ENCODE results near the gene WDR62.

Gene WDR62

DNA sequence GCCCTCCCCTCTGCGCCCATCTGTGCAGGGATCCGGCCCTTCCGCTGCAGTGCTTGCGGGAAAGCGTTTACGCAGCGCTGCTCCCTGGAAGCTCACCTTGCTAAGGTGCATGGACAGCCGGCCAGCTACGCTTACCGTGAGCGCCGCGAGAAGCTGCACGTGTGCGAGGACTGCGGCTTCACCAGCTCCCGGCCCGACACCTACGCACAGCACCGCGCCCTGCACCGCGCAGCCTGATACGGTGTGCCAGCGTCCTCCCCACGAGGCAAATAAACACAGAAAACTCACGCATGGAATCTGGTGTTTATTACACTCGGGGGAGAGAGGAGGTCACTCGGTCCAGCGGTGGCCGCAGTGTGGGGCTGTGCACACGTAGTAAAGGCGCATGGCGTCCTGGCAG lies 58.7 kb downstream of the WDR62 start:
- peaks cover 20% of the 10 kb centered on the region for H3K79me1 ChIP-seq (ENCODE audit: low read length)
- no CpG with 5 or more reads among the region's 34 CpGs for WGBS (ENCODE audit: extremely low coverage, insufficient coverage, low lambda C conversion rate)
- H2BK120ac ChIP-seq (ENCODE audit: low read depth, low read length) = no peak overlapping the region

DNA sequence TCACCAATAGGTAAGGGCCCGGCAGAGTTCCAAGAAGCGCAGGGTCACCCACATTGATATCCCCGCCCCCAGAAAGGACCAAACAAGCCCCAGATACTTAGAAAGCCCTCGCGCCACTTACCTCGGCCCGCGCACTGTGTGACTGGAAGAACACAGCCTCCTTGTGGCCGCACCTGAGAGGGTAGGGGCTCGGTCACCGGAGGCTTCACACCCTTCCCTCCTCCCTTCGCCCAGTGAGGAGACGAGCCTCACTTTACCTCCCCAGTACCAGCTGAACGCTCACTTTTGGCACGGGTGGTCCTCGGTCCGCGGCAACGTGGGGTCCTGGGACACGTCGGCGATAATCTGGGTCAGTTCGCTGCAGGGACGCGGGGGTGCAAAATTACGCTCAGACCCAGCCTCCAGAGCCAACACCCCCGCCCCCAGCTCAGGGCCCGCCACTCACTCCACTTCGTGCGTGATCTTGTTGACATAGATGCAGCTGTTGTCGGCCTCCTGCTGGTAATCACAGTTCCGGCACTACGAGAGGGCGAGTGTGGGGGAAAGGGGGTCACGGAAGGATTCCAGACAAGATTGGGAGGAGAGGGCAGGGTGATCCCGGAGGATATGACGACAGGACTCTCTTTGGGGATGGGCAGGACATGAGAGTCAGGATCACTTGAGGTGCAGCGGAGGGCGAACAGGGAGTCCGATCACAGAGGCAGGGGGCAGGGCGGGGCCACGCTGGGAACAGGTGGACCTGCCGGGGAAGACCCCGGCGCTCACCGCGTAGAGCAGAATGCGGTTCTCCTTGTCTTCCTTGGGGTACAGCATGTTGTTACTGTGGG lies 59.4 kb downstream of the WDR62 start:
- H3K27ac ChIP-seq (ENCODE audit: low read depth, low read length) = peak overlapping the region; percentile 30
- H3K4ac ChIP-seq (ENCODE audit: low read depth, low read length) = no peak overlapping the region
- peak overlapping the region; percentile 98 for H3K9ac ChIP-seq (ENCODE audit: low read length)
- peaks cover 20% of the 10 kb centered on the region for H3K79me1 ChIP-seq (ENCODE audit: low read length)
- peak overlapping the region; percentile 80 for H3K23ac ChIP-seq (ENCODE audit: low read length)
- H2BK15ac ChIP-seq (replicated peaks; ENCODE audit: low read depth) = no peak overlapping the region
- DNase-seq = peak; percentile 64
- peaks cover 8% of the 10 kb centered on the region for H3K36me3 ChIP-seq (ENCODE audit: control insufficient read depth, insufficient read depth, low read length)
- peak overlapping the region; percentile 96 for H3K4me3 ChIP-seq (ENCODE audit: low read length)
- no peak overlapping the region for H3K18ac ChIP-seq (ENCODE audit: low read length)
- H4K5ac ChIP-seq (ENCODE audit: low read length) = no peak overlapping the region
- WGBS (ENCODE audit: extremely low coverage, insufficient coverage, low lambda C conversion rate) = no CpG with 5 or more reads among the region's 48 CpGs
- H4K8ac ChIP-seq (ENCODE audit: low read depth, low read length) = no peak overlapping the region
- no peak overlapping the region for H2BK120ac ChIP-seq (ENCODE audit: low read depth, low read length)
- H3K4me1 ChIP-seq (ENCODE audit: control insufficient read depth, low read depth, low read length) = peaks cover 4% of the 10 kb centered on the region
- H3K27me3 ChIP-seq (ENCODE audit: insufficient read depth, low read length, poor library complexity) = no peaks in the 10 kb centered on the region
- peak overlapping the region; percentile 97 for H3K56ac ChIP-seq (ENCODE audit: low read length)
- no peak overlapping the region for H2AK5ac ChIP-seq (ENCODE audit: low read length)
- no peak overlapping the region for H2BK5ac ChIP-seq (ENCODE audit: low read length)
- peak overlapping the region; percentile 99 for H3K4me2 ChIP-seq (ENCODE audit: low read length)
- H3K79me2 ChIP-seq (ENCODE audit: control insufficient read depth, insufficient read depth, low read length) = peaks cover 9% of the 10 kb centered on the region

More for the DNA sequence above, 58.7 kb downstream of the WDR62 start:
- Histone ChIP-seq H2AK5ac (ENCODE audit: low read length) (no peak overlapping the region), H3K27me3 (ENCODE audit: insufficient read depth, low read length, poor library complexity) (no peaks in the 10 kb centered on the region), H3K4me3 (ENCODE audit: low read length) (no peak overlapping the region), H3K79me2 (ENCODE audit: control insufficient read depth, insufficient read depth, low read length) (peaks cover 9% of the 10 kb centered on the region), H4K5ac (ENCODE audit: low read length) (no peak overlapping the region), H2BK15ac (replicated peaks; ENCODE audit: low read depth) (no peak overlapping the region), H3K18ac (ENCODE audit: low read length) (no peak overlapping the region), H3K27ac (ENCODE audit: low read depth, low read length) (no peak overlapping the region), H3K36me3 (ENCODE audit: control insufficient read depth, insufficient read depth, low read length) (peaks cover 8% of the 10 kb centered on the region), H3K4me1 (ENCODE audit: control insufficient read depth, low read depth, low read length) (peaks cover 4% of the 10 kb centered on the region), H3K9ac (ENCODE audit: low read length) (peak overlapping the region; percentile 98), H3K23ac (ENCODE audit: low read length) (peak overlapping the region; percentile 45), H2BK5ac (ENCODE audit: low read length) (no peak overlapping the region), H3K4me2 (ENCODE audit: low read length) (peak overlapping the region; percentile 99), H3K4ac (ENCODE audit: low read depth, low read length) (no peak overlapping the region), H3K56ac (ENCODE audit: low read length) (peak overlapping the region; percentile 97), H4K8ac (ENCODE audit: low read depth, low read length) (no peak overlapping the region)
- DNase-seq = no peak

DNA sequence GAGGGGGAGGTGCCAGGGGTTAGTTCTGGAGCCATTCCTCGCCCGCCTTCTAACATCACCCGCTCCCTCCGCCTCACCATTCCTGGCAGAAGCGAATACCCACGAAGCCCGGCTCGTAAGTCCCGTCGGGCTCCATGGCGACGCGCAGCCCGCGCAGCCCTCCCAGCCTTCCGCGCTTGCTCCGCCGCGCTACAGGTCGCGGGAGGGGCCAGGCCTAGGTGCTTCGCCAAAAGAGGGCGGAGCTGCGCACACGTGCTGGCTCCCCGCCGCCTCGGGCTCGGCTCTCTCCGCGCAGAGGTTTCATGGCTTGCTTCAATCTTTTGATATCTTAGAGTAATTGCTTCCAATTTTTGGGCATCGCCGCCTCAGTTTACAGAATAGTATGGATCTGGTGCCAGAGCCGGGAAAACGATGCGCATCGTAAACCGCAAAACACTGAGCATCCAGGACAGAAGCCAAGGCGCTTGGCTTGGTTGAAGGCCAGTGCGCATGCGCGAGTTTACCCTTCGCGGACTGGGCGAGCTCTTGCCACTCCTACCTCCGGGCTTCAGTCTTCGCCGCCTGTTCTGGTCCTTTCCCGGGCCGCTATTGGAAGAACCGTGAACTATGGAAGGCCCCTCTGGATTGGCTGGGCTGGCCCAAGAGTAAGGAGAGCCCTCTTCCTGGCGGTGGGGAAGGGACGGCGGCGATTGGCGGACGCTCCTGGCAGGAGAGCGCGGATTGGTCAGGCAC lies 60.2 kb downstream of the WDR62 start, which contains the start of gene POLR2I:
Gene POLR2I, minus strand, starts transcription at position 155 of the 732 bp plus-strand sequence. Its CDS starts 19 bp downstream, at position 136.
- WGBS (ENCODE audit: extremely low coverage, insufficient coverage, low lambda C conversion rate) = no CpG with 5 or more reads among the region's 60 CpGs
- H2BK5ac ChIP-seq (ENCODE audit: low read length) = no peak within 1 kb of the TSS
- peak within 1 kb of the TSS; percentile 80 for H3K23ac ChIP-seq (ENCODE audit: low read length)
- peak; percentile 100 for DNase-seq
- H3K27me3 ChIP-seq (ENCODE audit: insufficient read depth, low read length, poor library complexity) = no peaks in the 10 kb centered on the region
- H3K36me3 ChIP-seq (ENCODE audit: control insufficient read depth, insufficient read depth, low read length) = peaks cover 8% of the 10 kb centered on the region
- H2BK120ac ChIP-seq (ENCODE audit: low read depth, low read length) = no peak within 1 kb of the TSS
- H3K4me2 ChIP-seq (ENCODE audit: low read length) = peak within 1 kb of the TSS; percentile 99
- no peak within 1 kb of the TSS for H3K4ac ChIP-seq (ENCODE audit: low read depth, low read length)
- no peak within 1 kb of the TSS for H4K5ac ChIP-seq (ENCODE audit: low read length)
- peaks cover 9% of the 10 kb centered on the region for H3K79me2 ChIP-seq (ENCODE audit: control insufficient read depth, insufficient read depth, low read length)
- H2AK5ac ChIP-seq (ENCODE audit: low read length) = no peak within 1 kb of the TSS
- H3K4me1 ChIP-seq (ENCODE audit: control insufficient read depth, low read depth, low read length) = peaks cover 4% of the 10 kb centered on the region
- peak within 1 kb of the TSS; percentile 69 for H3K27ac ChIP-seq (ENCODE audit: low read depth, low read length)
- no peak within 1 kb of the TSS for H4K8ac ChIP-seq (ENCODE audit: low read depth, low read length)
- no peak within 1 kb of the TSS for H2BK15ac ChIP-seq (replicated peaks; ENCODE audit: low read depth)
- peak within 1 kb of the TSS; percentile 98 for H3K9ac ChIP-seq (ENCODE audit: low read length)
- peak within 1 kb of the TSS; percentile 96 for H3K4me3 ChIP-seq (ENCODE audit: low read length)
- peak within 1 kb of the TSS; percentile 12 for H3K18ac ChIP-seq (ENCODE audit: low read length)
- H3K79me1 ChIP-seq (ENCODE audit: low read length) = peaks cover 20% of the 10 kb centered on the region
- H3K56ac ChIP-seq (ENCODE audit: low read length) = peak within 1 kb of the TSS; percentile 98

DNA sequence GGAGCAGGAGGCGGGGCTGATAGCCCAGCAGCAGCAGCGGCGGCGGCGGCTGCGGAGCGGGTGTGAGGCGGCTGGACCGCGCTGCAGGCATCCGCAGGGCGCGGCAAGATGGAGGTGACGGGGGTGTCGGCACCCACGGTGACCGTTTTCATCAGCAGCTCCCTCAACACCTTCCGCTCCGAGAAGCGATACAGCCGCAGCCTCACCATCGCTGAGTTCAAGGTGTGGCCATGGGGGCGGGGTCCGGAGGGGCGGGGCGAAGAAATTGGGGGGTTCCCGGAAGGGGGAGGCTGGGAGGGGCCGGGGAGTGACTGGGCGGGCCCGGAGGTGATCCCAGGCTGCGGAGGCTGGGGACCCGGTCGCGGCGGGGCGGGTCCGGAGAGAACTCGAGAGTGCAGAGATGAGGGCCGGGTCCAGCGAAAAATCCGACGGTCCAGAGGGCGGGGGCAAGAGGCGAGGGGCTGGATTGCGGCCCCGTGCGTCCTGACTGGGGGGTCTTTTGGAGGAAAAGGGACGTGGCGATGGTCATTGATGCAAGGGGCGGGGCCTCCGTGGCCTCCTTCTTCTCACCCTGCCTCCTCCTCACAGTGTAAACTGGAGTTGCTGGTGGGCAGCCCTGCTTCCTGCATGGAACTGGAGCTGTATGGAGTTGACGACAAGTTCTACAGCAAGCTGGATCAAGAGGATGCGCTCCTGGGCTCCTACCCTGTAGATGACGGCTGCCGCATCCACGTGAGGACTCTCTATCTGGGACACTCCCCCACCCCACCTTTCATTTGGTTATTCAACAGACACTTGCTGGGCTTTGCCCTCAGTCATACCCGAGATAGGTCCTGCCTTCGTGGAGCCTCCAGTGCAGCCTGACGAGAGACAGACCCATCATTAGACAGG lies 61.0 kb downstream of the WDR62 start, which contains the start of gene TBCB:
Gene TBCB, plus strand, starts transcription at position 16 of the 891 bp plus-strand sequence. Its CDS starts 93 bp downstream, at position 109.
- Histone ChIP-seq H3K4me3 (ENCODE audit: low read length) (peak within 1 kb of the TSS; percentile 96), H3K4ac (ENCODE audit: low read depth, low read length) (no peak within 1 kb of the TSS), H3K18ac (ENCODE audit: low read length) (peak within 1 kb of the TSS; percentile 12), H3K36me3 (ENCODE audit: control insufficient read depth, insufficient read depth, low read length) (peaks cover 8% of the 10 kb centered on the region), H2BK120ac (ENCODE audit: low read depth, low read length) (no peak within 1 kb of the TSS), H3K23ac (ENCODE audit: low read length) (peak within 1 kb of the TSS; percentile 80), H3K27me3 (ENCODE audit: insufficient read depth, low read length, poor library complexity) (no peaks in the 10 kb centered on the region), H2BK5ac (ENCODE audit: low read length) (no peak within 1 kb of the TSS), H4K8ac (ENCODE audit: low read depth, low read length) (no peak within 1 kb of the TSS), H3K79me1 (ENCODE audit: low read length) (peaks cover 20% of the 10 kb centered on the region), H3K4me1 (ENCODE audit: control insufficient read depth, low read depth, low read length) (peaks cover 4% of the 10 kb centered on the region), H3K27ac (ENCODE audit: low read depth, low read length) (peak within 1 kb of the TSS; percentile 69), H4K5ac (ENCODE audit: low read length) (no peak within 1 kb of the TSS), H3K9ac (ENCODE audit: low read length) (peak within 1 kb of the TSS; percentile 98), H2AK5ac (ENCODE audit: low read length) (peak within 1 kb of the TSS; percentile 90), H3K79me2 (ENCODE audit: control insufficient read depth, insufficient read depth, low read length) (peaks cover 9% of the 10 kb centered on the region), H3K56ac (ENCODE audit: low read length) (peak within 1 kb of the TSS; percentile 98), H3K4me2 (ENCODE audit: low read length) (peak within 1 kb of the TSS; percentile 99), H2BK15ac (replicated peaks; ENCODE audit: low read depth) (no peak within 1 kb of the TSS)
- no CpG with 5 or more reads among the region's 59 CpGs for WGBS (ENCODE audit: extremely low coverage, insufficient coverage, low lambda C conversion rate)
- DNase-seq = peak; percentile 61

DNA sequence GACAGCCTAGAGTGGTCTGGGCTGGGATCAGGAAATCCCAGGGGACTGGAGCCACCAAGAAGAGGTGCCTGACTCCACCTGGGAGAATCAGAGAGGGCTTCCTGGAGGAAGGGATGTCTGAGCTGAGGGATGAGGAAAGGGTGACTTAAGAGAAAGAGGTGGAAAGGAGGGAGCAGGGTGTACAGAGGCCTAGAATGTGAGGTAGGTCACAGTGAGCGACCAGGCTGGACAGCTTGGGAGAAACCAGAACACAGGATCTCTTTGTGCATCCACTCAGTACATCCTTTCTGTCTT lies 61.6 kb downstream of the WDR62 start:
- Histone ChIP-seq H2AK5ac (ENCODE audit: low read length) (peak overlapping the region; percentile 90), H3K56ac (ENCODE audit: low read length) (peak overlapping the region; percentile 98), H4K8ac (ENCODE audit: low read depth, low read length) (no peak overlapping the region), H3K23ac (ENCODE audit: low read length) (no peak overlapping the region), H3K79me2 (ENCODE audit: control insufficient read depth, insufficient read depth, low read length) (peaks cover 9% of the 10 kb centered on the region), H4K5ac (ENCODE audit: low read length) (no peak overlapping the region), H3K79me1 (ENCODE audit: low read length) (peaks cover 20% of the 10 kb centered on the region), H3K36me3 (ENCODE audit: control insufficient read depth, insufficient read depth, low read length) (peaks cover 8% of the 10 kb centered on the region), H3K4me2 (ENCODE audit: low read length) (peak overlapping the region; percentile 95), H2BK120ac (ENCODE audit: low read depth, low read length) (no peak overlapping the region), H3K4me3 (ENCODE audit: low read length) (peak overlapping the region; percentile 82), H3K18ac (ENCODE audit: low read length) (no peak overlapping the region), H3K27ac (ENCODE audit: low read depth, low read length) (no peak overlapping the region), H3K4ac (ENCODE audit: low read depth, low read length) (no peak overlapping the region), H3K27me3 (ENCODE audit: insufficient read depth, low read length, poor library complexity) (no peaks in the 10 kb centered on the region), H3K4me1 (ENCODE audit: control insufficient read depth, low read depth, low read length) (peaks cover 4% of the 10 kb centered on the region), H3K9ac (ENCODE audit: low read length) (peak overlapping the region; percentile 86), H2BK15ac (replicated peaks; ENCODE audit: low read depth) (no peak overlapping the region), H2BK5ac (ENCODE audit: low read length) (no peak overlapping the region)
- WGBS (ENCODE audit: extremely low coverage, insufficient coverage, low lambda C conversion rate) = no CpG with 5 or more reads among the region's 1 CpG
- no peak for DNase-seq

Measured in mesendoderm (in vitro differentiated cells).